ENCODE data around the gene CD1E. TPM values are rescaled to one million over a fixed set of nuclear protein-coding genes. Genes with fewer than 3 reads are reported as not detected.

Gene CD1E
- total and polyA plus RNA-seq, 2 of the 8 experiments (the other 6 are each of a cell fraction or from before 2014, with no cell fraction given), result not detected

DNA sequence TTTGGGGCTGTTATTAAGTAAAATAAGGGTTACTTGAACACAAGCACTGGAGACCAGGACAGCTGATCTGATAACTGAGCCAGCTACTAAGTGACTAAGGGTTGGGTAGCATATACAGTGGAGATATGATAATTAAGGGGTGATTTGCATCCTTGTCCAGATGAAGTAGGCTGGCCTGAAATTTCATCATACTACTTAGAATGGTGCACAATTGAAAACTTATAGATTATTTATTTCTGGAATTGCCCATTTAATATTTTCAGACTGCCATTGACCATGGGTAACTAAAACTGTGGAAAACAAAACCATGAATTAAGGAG, 18.5 kb upstream of the CD1E start:
- TF ChIP-seq TBP (IDR thresholded peaks at IDR 0.05; ENCODE audit: low read depth, low read length) (no peak), EZH2 (IDR thresholded peaks at IDR 0.05; ENCODE audit: low read depth, low read length, severe bottlenecking) (no peak), POLR2AphosphoS5 (IDR thresholded peaks at IDR 0.05; ENCODE audit: low read depth, low read length) (no peak), KDM5A (IDR thresholded peaks at IDR 0.05; ENCODE audit: low read length) (no peak)
- TF ChIP-seq, protein P1, sequence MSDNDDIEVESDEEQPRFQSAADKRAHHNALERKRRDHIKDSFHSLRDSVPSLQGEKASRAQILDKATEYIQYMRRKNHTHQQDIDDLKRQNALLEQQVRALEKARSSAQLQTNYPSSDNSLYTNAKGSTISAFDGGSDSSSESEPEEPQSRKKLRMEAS (IDR thresholded peaks at IDR 0.05), result no peak
- no peak overlapping the region for H2AK5ac ChIP-seq (ENCODE audit: low read depth, low read length)
- H3K4ac ChIP-seq (replicated peaks; ENCODE audit: insufficient read length, low read depth, low read length), result no peak overlapping the region
- no peaks in the 10 kb centered on the region; a peak in 1 of 4 replicates for H3K9me3 ChIP-seq (ENCODE audit: insufficient read depth in 2 of 2, low read depth in 1 of 2, low read length in 1 of 2)
- H3K27me3 ChIP-seq (replicated peaks in 1 of 4; ENCODE audit: control insufficient read depth in 3 of 4, extremely low read depth in 1 of 4, insufficient read depth in 3 of 4, low read length in 3 of 4), result no peaks in the 10 kb centered on the region
- H2AFZ ChIP-seq (ENCODE audit: low read length), result no peak overlapping the region
- no peak for FAIRE-seq
- no peaks in the 10 kb centered on the region for H4K20me1 ChIP-seq (replicated peaks in 1 of 2; ENCODE audit: control insufficient read depth in 1 of 2, insufficient read depth in 2 of 2, low read length in 2 of 2)
- H4K91ac ChIP-seq (replicated peaks; ENCODE audit: insufficient read length, low read length), result no peak overlapping the region
- H2BK120ac ChIP-seq (replicated peaks; ENCODE audit: low read depth, low read length), result no peak overlapping the region
- H3K79me1 ChIP-seq (ENCODE audit: low read depth, low read length), result no peaks in the 10 kb centered on the region
- DNase-seq (ENCODE audit: low read depth in 1 of 2, low spot score in 2 of 2), result no peak
- no peak overlapping the region for H3K4me2 ChIP-seq (ENCODE audit: insufficient read depth in 1 of 2, low read depth in 2 of 2, low read length in 2 of 2)
- no peaks in the 10 kb centered on the region for H3K79me2 ChIP-seq (ENCODE audit: control insufficient read depth in 1 of 2, insufficient read depth in 2 of 2, low read length in 2 of 2)
- H3K23me2 ChIP-seq (ENCODE audit: low read depth, low read length), result no peaks in the 10 kb centered on the region
- no peak overlapping the region for H2BK15ac ChIP-seq (ENCODE audit: low read length)
- H2BK20ac ChIP-seq (ENCODE audit: low read length), result no peak overlapping the region
- no peak overlapping the region for H2BK12ac ChIP-seq (ENCODE audit: low read depth, low read length)
- H3K56ac ChIP-seq (replicated peaks; ENCODE audit: insufficient read length, low read depth, low read length), result no peak overlapping the region
- H3K23ac ChIP-seq (ENCODE audit: insufficient read length), result no peak overlapping the region
- H3K4me3 ChIP-seq (ENCODE audit: extremely low read depth in 1 of 4, insufficient read depth in 2 of 4, low read depth in 3 of 4, low read length in 4 of 4), result no peak overlapping the region
- no peak overlapping the region for H4K8ac ChIP-seq (ENCODE audit: extremely low read depth, insufficient read depth, low read length)
- H3K18ac ChIP-seq (ENCODE audit: extremely low read depth, low read length), result no peak overlapping the region
- H4K5ac ChIP-seq (ENCODE audit: insufficient read length, low read depth, low read length), result no peak overlapping the region
- H3K36me3 ChIP-seq (ENCODE audit: control insufficient read depth in 2 of 4, insufficient read depth in 4 of 4, low read length in 3 of 4), result no peaks in the 10 kb centered on the region
- POLR2A ChIA-PET (ENCODE audit: partially characterized antibody), result no interaction called here
- H3K14ac ChIP-seq (ENCODE audit: insufficient read length), result no peak overlapping the region
- H3K27ac ChIP-seq (ENCODE audit: low read depth, low read length), result no peak overlapping the region
- H2BK5ac ChIP-seq (ENCODE audit: low read depth, low read length), result no peak overlapping the region
- CTCF ChIA-PET (ENCODE audit: partially characterized antibody), result no interaction called here
- no peaks in the 10 kb centered on the region for H3K4me1 ChIP-seq (replicated peaks in 1 of 4; ENCODE audit: control insufficient read depth in 3 of 4, insufficient read depth in 4 of 4, low read length in 3 of 4)
- H3K9ac ChIP-seq (replicated peaks in 1 of 4; ENCODE audit: extremely low read depth in 1 of 4, low read depth in 3 of 4, low read length in 3 of 4), result no peak overlapping the region

Data from H1 (cell line).